H9 (cell line): ENCODE measurements around the gene TMEM245. TPM values are rescaled to one million over a fixed set of nuclear protein-coding genes. Genes with fewer than 3 reads are reported as not detected.

Experiments
- DNase-seq: peaks from one replicate; pipeline ENCODE4 v3.0.0-alpha.2; 2017
- H2AFZ ChIP-seq: one replicate; pipeline ENCODE4 v1.6.1; 2013; ENCODE audit warnings: mild to moderate bottlenecking, low read length, control low read depth, moderate library complexity
- H2AK5ac ChIP-seq: 2 replicates; pipeline ENCODE4 v1.6.1; 2013; ENCODE audit warnings: low read length, control low read depth, mixed read lengths; ENCODE audit not compliant: insufficient read length
- H2BK120ac ChIP-seq: one replicate; pipeline ENCODE4 v1.6.1; 2013; ENCODE audit warnings: low read depth, mild to moderate bottlenecking, low read length, control low read depth, inconsistent platforms; ENCODE audit not compliant: poor library complexity, severe bottlenecking
- H2BK12ac ChIP-seq: 2 replicates; pipeline ENCODE4 v1.6.1; 2013; ENCODE audit warnings: low read length, control low read depth, mixed read lengths, low read depth; ENCODE audit not compliant: insufficient read length
- H2BK15ac ChIP-seq: 2 replicates; pipeline ENCODE4 v1.6.1; 2013; ENCODE audit warnings: low read depth, low read length, control low read depth
- H2BK20ac ChIP-seq: one replicate; pipeline ENCODE4 v1.6.1; 2013; ENCODE audit warnings: low read depth, mild to moderate bottlenecking, low read length, control low read depth, inconsistent platforms; ENCODE audit not compliant: poor library complexity, severe bottlenecking
- H2BK5ac ChIP-seq: 2 replicates; pipeline ENCODE4 v1.6.1; 2013; ENCODE audit warnings: low read length, control low read depth, mixed read lengths; ENCODE audit not compliant: insufficient read length
- H3K14ac ChIP-seq: 2 replicates; pipeline ENCODE4 v1.6.1; 2013; ENCODE audit warnings: low read length, control low read depth; ENCODE audit not compliant: insufficient read depth
- H3K18ac ChIP-seq: 2 replicates; pipeline ENCODE4 v1.6.1; 2013; ENCODE audit warnings: low read depth, mild to moderate bottlenecking, mixed read lengths, low read length, control low read depth; ENCODE audit not compliant: insufficient read length
- H3K23ac ChIP-seq: 2 replicates; pipeline ENCODE4 v1.6.1; 2013; ENCODE audit warnings: low read length, control low read depth, mixed read lengths, low read depth; ENCODE audit not compliant: insufficient read length
- H3K23me2 ChIP-seq: 2 replicates; pipeline ENCODE4 v1.6.1; 2013; ENCODE audit warnings: low read depth, mild to moderate bottlenecking, mixed read lengths, low read length, control low read depth; ENCODE audit not compliant: insufficient read length, poor library complexity, severe bottlenecking
- H3K27ac ChIP-seq: 2 replicates; pipeline ENCODE4 v1.5.1; 2013; ENCODE audit warnings: low read length, control low read depth, mixed read lengths, low read depth; ENCODE audit not compliant: insufficient read length
- H3K27me3 ChIP-seq: 2 replicates; pipeline ENCODE4 v1.6.1; 2013; ENCODE audit warnings: low read length, control low read depth, inconsistent platforms; ENCODE audit not compliant: insufficient read depth
- H3K4ac ChIP-seq: 2 replicates; pipeline ENCODE4 v1.6.1; 2013; ENCODE audit warnings: low read depth, mild to moderate bottlenecking, control low read depth, inconsistent platforms, low read length, moderate library complexity
- H3K4me1 ChIP-seq: 2 replicates; pipeline ENCODE4 v1.6.1; 2013; ENCODE audit warnings: low read length, control low read depth, inconsistent platforms; ENCODE audit not compliant: insufficient read depth
- H3K4me2 ChIP-seq: 2 replicates; pipeline ENCODE4 v1.6.1; 2013; ENCODE audit warnings: low read length, control low read depth, mixed read lengths; ENCODE audit not compliant: insufficient read length, insufficient read depth
- H3K56ac ChIP-seq: 2 replicates; pipeline ENCODE4 v1.6.1; 2013; ENCODE audit warnings: low read depth, mild to moderate bottlenecking, mixed read lengths, low read length, control low read depth; ENCODE audit not compliant: insufficient read length
- H3K79me1 ChIP-seq: 2 replicates; pipeline ENCODE4 v1.6.1; 2013; ENCODE audit warnings: low read depth, mild to moderate bottlenecking, moderate library complexity, low read length, control low read depth, inconsistent platforms; ENCODE audit not compliant: insufficient read depth, poor library complexity, severe bottlenecking
- H3K79me2 ChIP-seq: 2 replicates; pipeline ENCODE4 v1.6.1; 2013; ENCODE audit warnings: low read length, control low read depth, inconsistent platforms; ENCODE audit not compliant: insufficient read depth
- H3K9ac ChIP-seq: 2 replicates; pipeline ENCODE4 v1.6.1; 2013; ENCODE audit warnings: low read length, control low read depth, mixed read lengths; ENCODE audit not compliant: insufficient read length; ENCODE audit errors: extremely low read depth
- H3K9me3 ChIP-seq: one replicate; pipeline ENCODE4 v1.6.1; 2013; ENCODE audit warnings: low read depth, low read length, inconsistent platforms; ENCODE audit not compliant: control insufficient read depth
- H3T11ph ChIP-seq: one replicate; pipeline ENCODE4 v1.6.1; 2013; ENCODE audit warnings: mild to moderate bottlenecking, low read length, control low read depth, inconsistent platforms
- H4K20me1 ChIP-seq: one replicate; pipeline ENCODE4 v1.6.1; 2013; ENCODE audit not compliant: control insufficient read depth, insufficient read length, insufficient read depth
- H4K5ac ChIP-seq: 2 replicates; pipeline ENCODE4 v1.6.1; 2013; ENCODE audit warnings: low read depth, mild to moderate bottlenecking, mixed read lengths, low read length, control low read depth; ENCODE audit not compliant: insufficient read length
- H4K8ac ChIP-seq: replicated peaks from 2 replicates; pipeline ENCODE4 v1.6.1; 2013; ENCODE audit warnings: low read length, control low read depth, mixed read lengths, low read depth; ENCODE audit not compliant: insufficient read length
- H4K91ac ChIP-seq: 2 replicates; pipeline ENCODE4 v1.6.1; 2013; ENCODE audit warnings: low read depth, mild to moderate bottlenecking, moderate library complexity, mixed read lengths, low read length, control low read depth; ENCODE audit not compliant: insufficient read length
- H3K27ac Mint-ChIP-seq, 3 experiments: 2 replicates in 2 of 3; 3 replicates in 1 of 3; pipeline ENCODE4 v1.8.0; 2020 to 2021; ENCODE audit warnings: mixed read lengths in 3 of 3, mild to moderate bottlenecking in 1 of 3, moderate library complexity in 1 of 3
- H3K27me3 Mint-ChIP-seq: 2 replicates; pipeline ENCODE4 v1.8.0; 2021; ENCODE audit warnings: low read depth, mild to moderate bottlenecking, moderate library complexity, mixed read lengths
- H3K36me3 Mint-ChIP-seq, 3 experiments: 2 replicates in 2 of 3; 3 replicates in 1 of 3; pipeline ENCODE4 v1.8.0; 2020 to 2021; ENCODE audit warnings: low read depth in 3 of 3, mixed read lengths in 3 of 3; ENCODE audit not compliant: insufficient read depth in 1 of 3
- H3K4me1 Mint-ChIP-seq, 2 experiments: 2 replicates each; pipeline ENCODE4 v1.8.0; 2020; ENCODE audit warnings: mixed read lengths in 2 of 2
- H3K4me3 Mint-ChIP-seq, 2 experiments: 2 replicates in 1 of 2; 3 replicates in 1 of 2; pipeline ENCODE4 v1.8.0; 2020 to 2021; ENCODE audit warnings: mild to moderate bottlenecking in 2 of 2, mixed read lengths in 2 of 2, moderate library complexity in 1 of 2
- H3K9me3 Mint-ChIP-seq, 2 experiments: 2 replicates in 1 of 2; 3 replicates in 1 of 2; pipeline ENCODE4 v1.8.0; 2020; ENCODE audit warnings: mild to moderate bottlenecking in 2 of 2, mixed read lengths in 2 of 2, moderate library complexity in 1 of 2
- CTCF ChIP-seq: fragments of 200-600 bp; sonication (generic); conservative IDR thresholded peaks from 3 replicates; pipeline ENCODE4 v1.8.0; 2021; ENCODE audit warnings: antibody characterized with exemption, mild to moderate bottlenecking
- total RNA-seq: library from RNA; stranded (reverse); gene quantifications from 2 replicates; pipeline ENCODE4 v1.2.1, GENCODE V29; 2021

TMEM245 gene
- total RNA-seq, 1 experiment from 2014 or later = 37.9 TPM

GRCh38 chr9:109017061-109017460 is 102.7 kb downstream of the TMEM245 start:
- Histone ChIP-seq H3K27ac (no peak overlapping the region), H3K18ac (no peak overlapping the region), H4K5ac (no peak overlapping the region), H3K27me3 (no peaks in the 10 kb centered on the region; the same call in 1 of the 2 replicates), H3K79me1 (no peaks in the 10 kb centered on the region), H4K20me1 (no peaks in the 10 kb centered on the region), H3K9me3 (no peaks in the 10 kb centered on the region), H3K4ac (no peak overlapping the region), H3K4me1 (no peaks in the 10 kb centered on the region), H2BK20ac (no peak overlapping the region), H4K91ac (no peak overlapping the region), H4K8ac (no peak overlapping the region), H3K56ac (no peak overlapping the region), H2AFZ (no peak overlapping the region), H3K4me2 (no peak overlapping the region), H2BK120ac (no peak overlapping the region), H2BK12ac (no peak overlapping the region), H2BK15ac (no peak overlapping the region), H3K79me2 (no peaks in the 10 kb centered on the region), H3T11ph (no peak overlapping the region), H3K14ac (no peak overlapping the region), H3K23me2 (peaks cover 9% of the 10 kb centered on the region), H3K9ac (no peak overlapping the region), H2AK5ac (no peak overlapping the region), H2BK5ac (no peak overlapping the region), H3K23ac (no peak overlapping the region)
- DNase-seq = no peak
- peaks cover 5% of the 10 kb centered on the region for H3K27me3 Mint-ChIP-seq
- H3K4me1 Mint-ChIP-seq = peaks cover 10 to 19% of the 10 kb centered on the region in 2 experiments
- peaks cover 10 to 24% (median 22%) of the 10 kb centered on the region in 3 experiments for H3K36me3 Mint-ChIP-seq
- TF ChIP-seq CTCF = no peak
- no peaks in the 10 kb centered on the region; a peak in 2 of 5 replicates for H3K9me3 Mint-ChIP-seq
- H3K27ac Mint-ChIP-seq = no peak overlapping the region
- H3K4me3 Mint-ChIP-seq = no peak overlapping the region
